Kidney (tissue), 14 donors: ENCODE measurements around the gene LRRC49. TPM values are rescaled to one million over a fixed set of nuclear protein-coding genes. Genes with fewer than 3 reads are reported as not detected.
A peak's percentile ranks its signal among the peaks of the same experiment; 100 is the strongest.

Source experiments
- DNase-seq, 5 donors: peaks; one replicate each; pipeline ENCODE4 v3.0.0-alpha.2; 2013 to 2020
- FAIRE-seq: peaks from 2 replicates; lab custom pipeline; 2012; peaks lifted over from hg19 to GRCh38; lab: Jason Lieb, UNC
- H3K27ac ChIP-seq, 2 donors: one replicate each; pipeline ENCODE4 v1.7.0; 2013; ENCODE audit warnings: low read depth in 2 of 2, low read length in 2 of 2, inconsistent platforms in 1 of 2
- H3K27me3 ChIP-seq: one replicate; pipeline ENCODE4 v1.7.1; 2013; ENCODE audit warnings: low read length, inconsistent platforms; ENCODE audit not compliant: control insufficient read depth, insufficient read depth
- H3K36me3 ChIP-seq, 3 donors: one replicate each; pipeline versions ENCODE4 v1.7.0 to v1.7.1; 2013; ENCODE audit warnings: low read length in 3 of 3, control low read depth in 1 of 3, inconsistent platforms in 1 of 3; ENCODE audit not compliant: insufficient read depth in 3 of 3, control insufficient read depth in 2 of 3
- H3K4me1 ChIP-seq, 3 donors: one replicate each; pipeline versions ENCODE4 v1.7.0 to v1.7.1; 2013; ENCODE audit warnings: low read length in 3 of 3, inconsistent platforms in 1 of 3, low read depth in 1 of 3; ENCODE audit not compliant: control insufficient read depth in 2 of 3, insufficient read depth in 2 of 3
- H3K4me3 ChIP-seq, 3 donors: one replicate each; pipeline versions ENCODE4 v1.7.0 to v1.8.1; 2013; ENCODE audit warnings: low read length in 3 of 3, control low read depth in 1 of 3, inconsistent platforms in 1 of 3
- H3K9ac ChIP-seq, 3 donors: one replicate each; pipeline versions ENCODE4 v1.7.0 to v1.7.1; 2013; ENCODE audit warnings: low read length in 3 of 3, control low read depth in 1 of 3, inconsistent platforms in 1 of 3
- H3K9me3 ChIP-seq, 3 donors: one replicate each; pipeline versions ENCODE4 v1.7.0 to v1.7.1; 2013; ENCODE audit warnings: low read length in 3 of 3, control low read depth in 1 of 3, inconsistent platforms in 1 of 3; ENCODE audit not compliant: control insufficient read depth in 2 of 3, insufficient read depth in 1 of 3
- intact Hi-C: fragments of 100-400 bp; cut with DNase I; formaldehyde crosslinking; loops from one replicate; pipeline ENCODE4 v1.11.1; 2022
- polyA plus RNA-seq: library from polyadenylated mRNA; stranded (reverse); fragments of 350-450 nt; fragmentation: Illumina TruSeq; extraction: RNeasy Lipid Tissue Mini Kit (QIAGEN cat#74804); gene quantifications from one replicate; pipeline ENCODE4 v1.2.3, GENCODE V29; 2014; ENCODE audit warnings: low read depth, low replicate concordance; ENCODE audit not compliant: insufficient read depth
- total RNA-seq: library from RNA; stranded (reverse); fragmentation: NEBNext Ultra II Directional; extraction: Animal tissue kit (Norgen Biotek cat#: 25700); gene quantifications from one replicate; pipeline ENCODE4 v1.2.1, GENCODE V29; 2021
- TF ChIP-seq, protein P1 (sequence below): IDR thresholded peaks from 3 replicates; pipeline ENCODE4 v1.5.1; 2012; ENCODE audit warnings: mild to moderate bottlenecking, moderate library complexity, borderline replicate concordance; ENCODE audit not compliant: insufficient read depth; ENCODE audit errors: extremely low read depth
- donor health status: control.
- donor health status: control.
- donor health status: control.
- donor health status: control.
- donor health status: control.
- donor health status: DM: yes; HTN: yes; CAD: no.
- donor health status: Normal renal cell carcinoma (clear cell type).

The LRRC49 gene
- total and polyA plus RNA-seq, 2 donors from 2014 or later, result 13.2 to 14.2 TPM

DNA sequence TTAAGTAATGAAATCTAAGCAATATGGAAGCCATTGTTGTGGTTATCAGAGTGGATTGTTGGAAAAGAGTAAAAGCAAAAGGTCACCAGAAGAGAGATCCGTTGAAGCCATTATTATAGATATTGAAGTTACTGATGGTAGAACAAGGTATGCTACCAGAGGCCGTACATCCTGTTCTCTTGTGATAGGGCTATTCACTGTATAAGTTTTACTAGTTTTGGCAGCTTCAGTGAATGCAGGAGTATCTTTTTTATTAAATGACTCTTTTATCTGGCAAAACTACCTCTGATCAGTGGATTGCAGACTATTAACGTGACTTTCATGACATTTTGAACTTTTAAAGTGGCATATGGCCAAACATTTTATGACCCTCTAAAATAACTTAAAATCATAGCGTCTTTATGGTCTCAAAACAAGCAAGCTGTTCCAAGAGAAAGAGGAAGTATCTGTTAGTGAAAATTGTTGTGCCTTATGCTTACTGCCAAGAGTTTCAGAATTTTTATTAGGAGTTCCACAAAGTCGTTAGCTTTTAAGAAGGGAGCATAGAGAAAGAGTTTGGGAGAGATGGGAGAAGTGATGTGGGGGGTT is 102.9 kb downstream of the LRRC49 start:
- H3K9ac ChIP-seq, result no peak overlapping the region

DNA sequence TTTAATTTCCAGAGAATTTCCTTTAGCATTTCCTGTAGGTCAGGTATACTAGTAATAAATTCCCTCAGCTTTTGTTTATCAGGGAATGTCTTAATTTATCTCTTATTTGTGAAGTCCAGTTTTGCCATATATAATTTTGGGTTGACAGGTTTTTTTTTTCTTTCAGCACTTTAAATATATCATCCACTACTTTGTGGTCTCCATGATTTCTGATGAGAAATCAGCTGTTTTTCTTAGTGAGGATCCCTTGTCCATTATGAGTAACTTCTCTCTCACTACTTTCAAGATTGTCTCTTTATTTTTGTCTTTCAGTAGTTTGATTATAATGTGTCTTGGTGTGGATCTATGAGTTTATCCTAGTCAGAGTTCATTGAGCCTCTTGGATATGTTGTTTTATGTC is 105.7 kb downstream of the LRRC49 start:
- H3K9ac ChIP-seq, result no peak overlapping the region
- peaks cover 0 to 1% (median 0%) of the 10 kb centered on the region in 3 donors for H3K9me3 ChIP-seq
- no peaks in the 10 kb centered on the region for H3K36me3 ChIP-seq
- no peak overlapping the region for H3K27ac ChIP-seq
- H3K4me1 ChIP-seq, result no peaks in the 10 kb centered on the region
- DNase-seq (no peak), FAIRE-seq (no peak)
- intact Hi-C loops, result no loop called here
- H3K27me3 ChIP-seq, result no peaks in the 10 kb centered on the region
- TF ChIP-seq, protein P1, sequence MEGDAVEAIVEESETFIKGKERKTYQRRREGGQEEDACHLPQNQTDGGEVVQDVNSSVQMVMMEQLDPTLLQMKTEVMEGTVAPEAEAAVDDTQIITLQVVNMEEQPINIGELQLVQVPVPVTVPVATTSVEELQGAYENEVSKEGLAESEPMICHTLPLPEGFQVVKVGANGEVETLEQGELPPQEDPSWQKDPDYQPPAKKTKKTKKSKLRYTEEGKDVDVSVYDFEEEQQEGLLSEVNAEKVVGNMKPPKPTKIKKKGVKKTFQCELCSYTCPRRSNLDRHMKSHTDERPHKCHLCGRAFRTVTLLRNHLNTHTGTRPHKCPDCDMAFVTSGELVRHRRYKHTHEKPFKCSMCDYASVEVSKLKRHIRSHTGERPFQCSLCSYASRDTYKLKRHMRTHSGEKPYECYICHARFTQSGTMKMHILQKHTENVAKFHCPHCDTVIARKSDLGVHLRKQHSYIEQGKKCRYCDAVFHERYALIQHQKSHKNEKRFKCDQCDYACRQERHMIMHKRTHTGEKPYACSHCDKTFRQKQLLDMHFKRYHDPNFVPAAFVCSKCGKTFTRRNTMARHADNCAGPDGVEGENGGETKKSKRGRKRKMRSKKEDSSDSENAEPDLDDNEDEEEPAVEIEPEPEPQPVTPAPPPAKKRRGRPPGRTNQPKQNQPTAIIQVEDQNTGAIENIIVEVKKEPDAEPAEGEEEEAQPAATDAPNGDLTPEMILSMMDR, result no peak
- H3K4me3 ChIP-seq, result no peak overlapping the region

More for the DNA sequence above, 102.9 kb downstream of the LRRC49 start:
- H3K36me3 ChIP-seq, result no peaks in the 10 kb centered on the region
- H3K9me3 ChIP-seq, result peaks cover 0 to 1% (median 0%) of the 10 kb centered on the region in 3 donors
- FAIRE-seq (no peak), DNase-seq (peak in 2 of 5 donors; percentile 64 to 83)
- no peaks in the 10 kb centered on the region for H3K4me1 ChIP-seq
- intact Hi-C loops, result no loop called here
- TF ChIP-seq, protein P1, result no peak
- H3K27ac ChIP-seq, result no peak overlapping the region
- H3K27me3 ChIP-seq, result no peaks in the 10 kb centered on the region
- H3K4me3 ChIP-seq, result no peak overlapping the region

DNA sequence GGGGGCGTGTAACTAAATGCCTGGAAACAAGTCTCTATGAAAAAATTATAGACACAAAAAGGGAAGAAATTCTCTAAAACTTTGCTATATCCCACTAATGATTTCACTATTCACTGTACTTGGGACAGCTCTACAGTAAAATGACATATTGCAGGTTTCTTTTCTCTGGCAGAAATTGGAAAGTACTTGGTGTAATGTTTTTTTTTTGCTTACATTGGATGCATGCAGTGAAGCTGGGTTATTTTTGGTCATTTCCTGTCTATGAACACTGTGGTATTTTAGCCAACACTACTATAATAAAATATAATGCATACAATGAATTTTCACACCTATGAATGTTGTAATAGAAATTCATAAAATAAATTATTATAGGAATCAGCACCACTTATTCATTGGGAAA is 109.7 kb downstream of the LRRC49 start:
- FAIRE-seq (no peak), DNase-seq (peak in 2 of 5 donors; percentile 48 to 81)
- no peaks in the 10 kb centered on the region for H3K36me3 ChIP-seq
- H3K27me3 ChIP-seq, result no peaks in the 10 kb centered on the region
- no peak overlapping the region for H3K4me3 ChIP-seq
- TF ChIP-seq, protein P1, result no peak
- no peaks in the 10 kb centered on the region for H3K4me1 ChIP-seq
- intact Hi-C loops, result no loop called here
- H3K9ac ChIP-seq, result no peak overlapping the region
- no peak overlapping the region for H3K27ac ChIP-seq
- peaks cover 0 to 1% (median 0%) of the 10 kb centered on the region in 3 donors for H3K9me3 ChIP-seq
